CD14-positive monocyte (primary cell): ENCODE results near the gene ASPA. TPM values are rescaled to one million over a fixed set of nuclear protein-coding genes. Genes with fewer than 3 reads are reported as not detected.
"Not testable (repeated sequence)": the region's sequence is repeated elsewhere in the genome, so short reads cannot be mapped to it uniquely, and the experiment has no call there.

Experiments used
- DNase-seq, 3 donors: peaks; one replicate each; pipeline ENCODE4 v3.0.0-alpha.2; 2011 to 2022
- H2AFZ ChIP-seq: 2 replicates; pipeline ENCODE4 v1.6.0; 2012; ENCODE audit warnings: mild to moderate bottlenecking, low read depth, low read length, inconsistent platforms; ENCODE audit not compliant: insufficient read depth, poor library complexity, severe bottlenecking
- H3K27ac ChIP-seq, 2 donors: 1 replicate in 1 of 2; 2 replicates in 1 of 2; pipeline ENCODE4 v1.5.1; 2012 to 2013; ENCODE audit warnings: low read length in 2 of 2, control low read depth in 1 of 2, inconsistent platforms in 1 of 2, low read depth in 1 of 2, mild to moderate bottlenecking in 1 of 2
- H3K27me3 ChIP-seq, 2 donors: one replicate each; pipeline versions ENCODE4 v1.6.0 to v1.6.1; 2011 to 2013; ENCODE audit warnings: low read length in 2 of 2; ENCODE audit not compliant: control insufficient read depth in 2 of 2, insufficient read depth in 2 of 2
- H3K36me3 ChIP-seq, 2 donors: replicated peaks in 1 of 2; 1 replicate in 1 of 2; 2 replicates in 1 of 2; pipeline versions ENCODE4 v1.5.1 to v1.6.1; 2012 to 2013; ENCODE audit warnings: low read length in 2 of 2, control low read depth in 1 of 2, inconsistent platforms in 1 of 2, mild to moderate bottlenecking in 1 of 2; ENCODE audit not compliant: insufficient read depth in 2 of 2, control insufficient read depth in 1 of 2
- H3K4me1 ChIP-seq, 2 donors: 1 replicate in 1 of 2; 2 replicates in 1 of 2; pipeline versions ENCODE4 v1.5.1 to v1.6.1; 2012 to 2013; ENCODE audit warnings: low read length in 2 of 2, control low read depth in 1 of 2, inconsistent platforms in 1 of 2, mild to moderate bottlenecking in 1 of 2, moderate library complexity in 1 of 2; ENCODE audit not compliant: insufficient read depth in 2 of 2, control insufficient read depth in 1 of 2
- H3K4me2 ChIP-seq: replicated peaks from 2 replicates; pipeline ENCODE3; 2012; ENCODE audit warnings: low read length, moderate library complexity, mild to moderate bottlenecking; ENCODE audit not compliant: poor library complexity, severe bottlenecking; ENCODE audit errors: extremely low read depth
- H3K4me3 ChIP-seq, 3 experiments: fragments of 200-600 bp in 1 of 3; sonication (generic) in 1 of 3; replicated peaks in 1 of 3; 1 replicate in 2 of 3; 2 replicates in 1 of 3; pipeline ENCODE4 v1.5.1; 2011 to 2013; ENCODE audit warnings: low read length in 3 of 3, mild to moderate bottlenecking in 3 of 3, control low read depth in 2 of 3, low read depth in 2 of 3, inconsistent platforms in 1 of 3, moderate library complexity in 1 of 3
- H3K79me2 ChIP-seq: 2 replicates; pipeline ENCODE4 v1.6.0; 2012; ENCODE audit warnings: mild to moderate bottlenecking, control low read depth, inconsistent platforms, low read length, moderate library complexity; ENCODE audit not compliant: insufficient read depth
- H3K9ac ChIP-seq: 2 replicates; pipeline ENCODE4 v1.6.0; 2017; ENCODE audit warnings: low read length, mild to moderate bottlenecking; ENCODE audit not compliant: insufficient read depth, poor library complexity, severe bottlenecking
- H3K9me3 ChIP-seq, 2 donors: replicated peaks in 1 of 2; 1 replicate in 1 of 2; 2 replicates in 1 of 2; pipeline versions ENCODE4 v1.5.1 to v1.6.1; 2012 to 2013; ENCODE audit warnings: low read length in 2 of 2, control low read depth in 1 of 2; ENCODE audit not compliant: control insufficient read depth in 1 of 2, insufficient read depth in 1 of 2
- H4K20me1 ChIP-seq: 2 replicates; pipeline ENCODE4 v1.6.0; 2012; ENCODE audit warnings: mild to moderate bottlenecking, low read length, control low read depth, moderate library complexity; ENCODE audit not compliant: insufficient read depth
- H3K27ac Mint-ChIP-seq, 7 donors: one replicate each; pipeline ENCODE4 v1.8.0; 2020; ENCODE audit warnings: mild to moderate bottlenecking in 7 of 7, mixed read lengths in 7 of 7, moderate library complexity in 6 of 7, inconsistent platforms in 2 of 7
- H3K27me3 Mint-ChIP-seq, 3 donors: one replicate each; pipeline ENCODE4 v1.8.0; 2021 to 2022; ENCODE audit warnings: low read depth in 3 of 3, mild to moderate bottlenecking in 3 of 3, mixed read lengths in 3 of 3, moderate library complexity in 3 of 3, inconsistent platforms in 1 of 3
- H3K36me3 Mint-ChIP-seq, 2 donors: one replicate each; pipeline ENCODE4 v1.8.0; 2020; ENCODE audit warnings: mixed read lengths in 2 of 2, inconsistent platforms in 1 of 2, mild to moderate bottlenecking in 1 of 2
- H3K4me1 Mint-ChIP-seq: one replicate; pipeline ENCODE4 v1.8.0; 2020; ENCODE audit warnings: mild to moderate bottlenecking, mixed read lengths
- H3K4me3 Mint-ChIP-seq, 2 donors: one replicate each; pipeline ENCODE4 v1.8.0; 2020; ENCODE audit warnings: mild to moderate bottlenecking in 2 of 2, mixed read lengths in 2 of 2, moderate library complexity in 1 of 2
- H3K9me3 Mint-ChIP-seq, 7 donors: one replicate each; pipeline ENCODE4 v1.8.0; 2020 to 2022; ENCODE audit warnings: mixed read lengths in 7 of 7, mild to moderate bottlenecking in 6 of 7, moderate library complexity in 6 of 7, inconsistent platforms in 2 of 7
- WGBS: methylation state at CpG from one replicate; pipeline ENCODE4 v1.1.5; 2013; ENCODE audit warnings: missing lambda C conversion rate; ENCODE audit not compliant: insufficient coverage; 5-methylcytosine and 5-hydroxymethylcytosine counted together
- intact Hi-C, 2 donors: fragments of 100-400 bp; cut with micrococcal nuclease; formaldehyde crosslinking; loops; one replicate each; pipeline versions ENCODE4 v1.15.0 to v1.15.1; 2023
- polyA plus RNA-seq, 3 donors: library from polyadenylated mRNA; depleted of rRNA in 1 of 3; unstranded in 2 of 3; stranded (reverse) in 1 of 3; fragments of 300-500 nt in 2 of 3; fragments of >200 nt in 1 of 3; fragmentation: Illumina TruSeq in 2 of 3; gene quantifications; 1 replicate in 2 of 3; 2 replicates in 1 of 3; pipeline ENCODE4 v1.2.3, GENCODE V29; 2012 to 2021
- TF ChIP-seq, protein P1 (sequence below): fragments of 200-600 bp; IDR thresholded peaks from one replicate; pipeline ENCODE4 v1.8.0; 2022; ENCODE audit warnings: antibody characterized with exemption, mild to moderate bottlenecking

The ASPA gene
- polyA plus RNA-seq, 3 donors = not detected

DNA sequence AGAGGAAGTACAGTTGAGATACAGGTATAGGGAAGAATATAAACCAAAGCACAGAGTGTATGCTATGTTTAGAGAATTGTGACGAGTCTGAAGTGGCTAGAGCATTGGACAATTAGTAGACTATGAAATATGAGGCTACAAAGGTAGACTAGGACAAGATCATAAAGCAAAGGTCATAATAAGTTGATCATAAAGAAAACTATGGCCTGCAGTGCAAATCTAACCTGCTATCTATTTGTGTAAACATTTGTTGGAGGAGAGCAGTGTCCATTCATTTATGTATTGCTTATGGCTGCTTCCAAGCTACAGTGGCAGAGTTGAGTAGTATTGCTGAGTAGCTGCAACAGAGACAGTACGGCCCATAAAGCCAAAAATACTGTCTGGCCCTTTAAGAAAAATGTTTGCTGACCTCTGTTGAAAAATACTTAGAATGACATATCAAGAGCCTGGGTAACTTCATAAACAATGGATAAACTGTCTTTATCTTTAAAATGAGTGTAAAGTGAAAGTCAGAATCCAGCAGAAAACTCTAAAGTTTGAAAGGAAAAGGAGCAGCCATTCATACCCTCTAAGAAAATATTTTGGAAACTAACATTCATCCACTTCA, 27.6 kb upstream of the ASPA start:
- Mint-ChIP-seq H3K9me3 (peaks cover 0 to 2% (median 0%) of the 10 kb centered on the region in 7 donors), H3K27me3 (peaks cover 3 to 7% (median 4%) of the 10 kb centered on the region in 3 donors), H3K27ac (no peak overlapping the region), H3K36me3 (no peaks in the 10 kb centered on the region), H3K4me1 (no peaks in the 10 kb centered on the region), H3K4me3 (no peak overlapping the region)
- Histone ChIP-seq H3K36me3 (no peaks in the 10 kb centered on the region), H2AFZ (no peak overlapping the region), H3K79me2 (no peaks in the 10 kb centered on the region), H3K9ac (no peak overlapping the region), H3K4me3 (no peak overlapping the region), H3K4me2 (no peak overlapping the region), H3K27ac (no peak overlapping the region), H3K9me3 (no peaks in the 10 kb centered on the region), H3K4me1 (no peaks in the 10 kb centered on the region), H3K27me3 (peaks cover 2 to 5% of the 10 kb centered on the region in 2 donors), H4K20me1 (no peaks in the 10 kb centered on the region)
- WGBS = 78% methylated on average over 1 of the region's 2 CpGs
- intact Hi-C loops = no loop called here
- TF ChIP-seq, protein P1, sequence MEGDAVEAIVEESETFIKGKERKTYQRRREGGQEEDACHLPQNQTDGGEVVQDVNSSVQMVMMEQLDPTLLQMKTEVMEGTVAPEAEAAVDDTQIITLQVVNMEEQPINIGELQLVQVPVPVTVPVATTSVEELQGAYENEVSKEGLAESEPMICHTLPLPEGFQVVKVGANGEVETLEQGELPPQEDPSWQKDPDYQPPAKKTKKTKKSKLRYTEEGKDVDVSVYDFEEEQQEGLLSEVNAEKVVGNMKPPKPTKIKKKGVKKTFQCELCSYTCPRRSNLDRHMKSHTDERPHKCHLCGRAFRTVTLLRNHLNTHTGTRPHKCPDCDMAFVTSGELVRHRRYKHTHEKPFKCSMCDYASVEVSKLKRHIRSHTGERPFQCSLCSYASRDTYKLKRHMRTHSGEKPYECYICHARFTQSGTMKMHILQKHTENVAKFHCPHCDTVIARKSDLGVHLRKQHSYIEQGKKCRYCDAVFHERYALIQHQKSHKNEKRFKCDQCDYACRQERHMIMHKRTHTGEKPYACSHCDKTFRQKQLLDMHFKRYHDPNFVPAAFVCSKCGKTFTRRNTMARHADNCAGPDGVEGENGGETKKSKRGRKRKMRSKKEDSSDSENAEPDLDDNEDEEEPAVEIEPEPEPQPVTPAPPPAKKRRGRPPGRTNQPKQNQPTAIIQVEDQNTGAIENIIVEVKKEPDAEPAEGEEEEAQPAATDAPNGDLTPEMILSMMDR = peak; percentile 12
- DNase-seq = no peak

DNA sequence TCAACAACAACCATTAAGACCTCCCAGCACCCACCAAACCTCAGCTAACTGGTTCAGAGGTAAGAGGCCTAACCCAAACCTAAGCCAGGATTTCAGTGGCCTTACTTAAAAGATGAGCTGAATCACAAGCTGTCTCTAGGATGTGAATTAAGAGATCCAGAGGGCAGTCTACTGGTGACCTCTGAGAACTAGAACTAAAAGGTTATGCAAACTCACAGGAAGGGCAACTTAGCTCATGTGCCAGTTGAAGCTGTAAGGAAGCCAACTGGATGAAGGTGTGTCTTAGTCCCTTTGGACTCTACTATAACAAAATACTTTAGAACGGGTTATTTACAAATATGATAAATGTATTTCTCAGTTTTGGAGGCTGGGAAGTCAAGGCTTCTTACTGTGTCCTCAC, 9.4 kb upstream of the ASPA start:
- H3K27me3 Mint-ChIP-seq, H3K36me3 ChIP-seq, H3K27ac ChIP-seq, H2AFZ ChIP-seq, intact Hi-C loops, H3K4me1 ChIP-seq, H3K27me3 ChIP-seq, H3K4me1 Mint-ChIP-seq, H3K4me2 ChIP-seq, H3K9ac ChIP-seq, H3K36me3 Mint-ChIP-seq, H3K4me3 Mint-ChIP-seq, H3K4me3 ChIP-seq, DNase-seq, H4K20me1 ChIP-seq, H3K9me3 ChIP-seq, H3K79me2 ChIP-seq: not testable (repeated sequence)
- Mint-ChIP-seq H3K9me3 (peaks cover 0 to 10% (median 4%) of the 10 kb centered on the region in 7 donors), H3K27ac (peak overlapping the region in 1 of 7 donors; percentile 50)
- no CpG with 5 or more reads among the region's 1 CpG for WGBS
